NCI-H2227 (cell line): ENCODE results near the gene TOM1L2.

Experiments
- DNase-seq: peaks from one replicate; lab custom pipeline; 2025; ENCODE audit not compliant: unreplicated experiment; lab: John Stamatoyannopoulos, UW

TOM1L2 gene

GRCh38 chr17:17972126-17972951, at the start of gene TOM1L2, which contains the start of gene DRC3:
TSS of gene TOM1L2 (minus strand) at chr17:17972400. CDS start at chr17:17972313, 87 bp downstream.
TSS of gene DRC3 (plus strand) at chr17:17972862. CDS start at chr17:17977599, 4,737 bp downstream.
- DNase-seq = peak; percentile 99

DNA sequence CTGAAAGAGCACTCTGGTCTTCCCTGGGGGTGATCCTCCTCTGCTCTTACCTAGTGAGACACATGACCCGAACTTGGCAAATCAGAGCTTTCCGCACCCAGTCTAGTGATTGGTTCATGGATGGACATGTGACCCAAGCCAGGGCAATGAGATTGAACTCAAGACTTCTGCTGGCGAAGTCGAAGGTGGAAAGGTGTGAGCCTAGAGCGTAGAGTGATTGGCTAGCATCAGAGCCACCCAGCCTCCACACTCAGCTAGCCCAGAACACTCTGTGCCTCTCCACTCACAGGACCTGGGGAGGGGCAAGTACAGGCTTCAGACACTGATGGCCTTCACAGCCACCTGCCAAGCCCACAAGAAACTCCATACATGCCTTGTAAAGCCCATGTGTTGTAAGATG, 49.2 kb upstream of the TOM1L2 start:
- no peak for DNase-seq

DNA sequence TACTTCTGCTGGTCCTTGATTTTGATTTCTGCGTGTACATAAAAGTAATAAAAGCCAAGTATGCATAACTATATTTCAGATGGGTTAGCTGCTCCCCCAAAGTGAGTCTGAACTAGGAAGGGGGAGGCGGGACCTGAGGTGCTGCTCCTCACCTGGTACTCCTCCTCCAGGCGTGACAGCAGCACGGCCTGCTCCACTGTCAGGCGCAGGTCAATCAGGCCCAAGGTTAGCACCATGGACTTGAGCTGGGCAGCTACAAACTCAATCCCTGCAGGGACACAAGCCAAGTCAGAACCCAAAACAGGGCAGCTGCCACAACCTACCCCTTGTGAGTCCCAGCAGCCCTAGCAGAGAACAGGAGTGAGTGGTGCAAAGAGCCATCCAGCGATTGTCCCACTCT, 48.8 kb upstream of the TOM1L2 start:
- DNase-seq = no peak

DNA sequence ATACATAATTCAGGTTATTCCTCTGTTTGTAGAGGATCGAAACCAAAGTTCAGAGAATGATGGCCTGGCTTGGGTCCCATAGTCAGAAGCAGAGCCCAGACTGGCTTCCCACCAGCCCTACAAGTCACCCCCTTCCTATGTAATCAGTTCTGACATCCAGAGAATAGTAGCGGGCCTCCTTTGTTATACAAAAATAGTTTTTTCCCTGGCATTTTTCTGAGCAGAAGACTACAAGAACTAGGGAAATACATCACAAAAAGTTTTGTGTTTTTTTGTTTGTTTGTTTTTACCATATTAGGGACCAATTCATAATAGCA, 47.6 kb upstream of the TOM1L2 start:
- no peak for DNase-seq

- no peak for DNase-seq
Measured at GRCh38 chr17:18018411-18018921, 46.3 kb upstream of the TOM1L2 start.

DNA sequence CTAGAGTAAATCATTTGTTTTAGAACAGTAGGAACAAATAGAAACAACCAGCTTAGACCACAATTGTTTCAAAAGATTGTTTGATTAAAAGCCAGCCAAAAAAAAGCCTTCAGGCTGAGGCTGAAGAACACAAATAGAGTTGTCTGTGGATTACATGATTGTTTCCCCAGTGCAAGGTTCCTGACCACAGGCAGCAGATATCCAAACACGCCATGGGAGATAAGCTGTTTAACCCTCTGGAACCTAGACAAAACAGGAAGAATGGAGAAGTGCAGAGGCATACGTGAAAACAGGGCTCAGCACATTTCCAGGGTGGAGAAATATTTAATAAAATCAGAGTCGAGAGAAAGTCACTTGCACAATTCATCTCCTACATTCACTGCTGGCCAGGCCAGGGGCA, 45.8 kb upstream of the TOM1L2 start:
- DNase-seq = no peak

DNA sequence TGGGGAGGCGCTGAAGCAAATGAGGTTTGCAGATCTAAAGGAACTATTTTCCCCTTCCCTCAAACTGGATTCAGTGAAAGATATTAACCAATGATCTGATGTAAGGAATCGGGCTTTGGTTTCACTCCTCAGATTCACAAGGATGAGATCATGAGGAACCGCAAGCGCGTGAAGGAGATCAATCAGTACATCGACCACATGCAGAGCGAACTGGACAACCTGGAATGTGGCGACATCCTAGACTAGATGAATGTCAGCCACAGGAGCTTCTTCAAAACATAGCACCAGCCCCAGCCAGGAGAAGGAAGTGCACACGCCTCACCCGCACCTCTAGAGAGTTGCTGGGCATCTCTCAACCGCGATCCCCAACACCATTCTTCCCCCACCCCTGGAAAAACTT, 44.2 kb upstream of the TOM1L2 start:
- DNase-seq = no peak

DNA sequence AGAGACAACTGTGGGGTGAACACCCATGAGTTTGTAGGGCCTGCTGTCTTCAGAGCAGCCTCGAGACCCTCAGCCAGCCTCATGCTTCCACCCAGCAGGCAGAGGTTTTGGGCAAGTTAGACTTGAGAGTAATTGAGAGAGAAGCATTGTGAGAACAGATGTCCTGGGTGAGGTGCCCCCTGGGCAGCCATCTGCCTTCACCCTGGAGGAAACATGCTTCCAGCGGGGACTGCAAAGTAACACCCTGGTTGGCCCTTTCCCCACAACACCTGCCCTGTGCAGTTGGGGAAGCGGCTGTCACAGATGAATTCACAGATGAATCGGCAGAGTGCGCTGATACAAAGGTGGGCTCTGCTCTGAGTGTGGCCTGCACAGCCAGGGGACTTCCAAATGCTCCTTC, 43.4 kb upstream of the TOM1L2 start:
- no peak for DNase-seq

GRCh38 chr17:18014006-18014405, 41.8 kb upstream of the TOM1L2 start:
- no peak for DNase-seq

GRCh38 chr17:18011286-18011685, 39.1 kb upstream of the TOM1L2 start:
- DNase-seq = no peak

DNA sequence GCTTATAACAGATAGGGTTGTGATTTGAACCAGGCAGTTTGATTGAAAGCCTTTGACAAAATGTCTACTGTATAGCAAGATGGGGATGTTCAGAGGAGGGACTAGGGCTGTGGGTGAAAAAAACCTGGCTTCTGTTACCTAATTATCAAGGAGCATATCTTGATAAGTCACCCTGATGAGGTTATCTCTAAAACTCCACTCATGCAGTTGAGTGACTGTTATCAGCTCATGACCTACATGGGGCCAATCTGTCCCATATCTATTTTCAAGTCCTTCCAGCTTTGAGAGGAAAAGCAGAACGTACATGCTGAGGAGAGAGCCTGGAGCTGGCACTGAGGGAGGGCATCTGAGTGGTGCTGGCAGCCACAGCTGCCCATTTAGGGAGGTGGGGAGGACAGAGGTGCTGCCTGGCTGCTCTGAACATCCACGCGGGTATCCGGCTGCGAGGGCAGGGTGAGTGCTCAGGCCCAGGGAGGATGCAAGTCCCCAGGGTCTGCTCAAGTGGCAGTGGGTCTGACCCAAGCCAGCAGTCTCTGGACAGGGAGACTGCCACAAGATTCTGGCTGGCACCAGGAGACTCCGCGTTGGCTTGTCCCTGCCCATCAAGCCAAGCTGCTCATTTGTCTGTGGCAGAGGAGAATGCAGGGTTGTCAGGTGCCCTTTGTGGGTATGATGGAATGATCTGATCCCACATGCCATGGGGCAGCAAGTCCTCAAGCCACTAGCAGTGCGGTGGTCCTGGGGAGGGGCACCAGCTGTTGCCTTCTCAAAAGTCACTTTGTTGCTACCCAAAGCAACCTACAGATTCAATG, 37.6 kb upstream of the TOM1L2 start:
- DNase-seq = no peak

DNA sequence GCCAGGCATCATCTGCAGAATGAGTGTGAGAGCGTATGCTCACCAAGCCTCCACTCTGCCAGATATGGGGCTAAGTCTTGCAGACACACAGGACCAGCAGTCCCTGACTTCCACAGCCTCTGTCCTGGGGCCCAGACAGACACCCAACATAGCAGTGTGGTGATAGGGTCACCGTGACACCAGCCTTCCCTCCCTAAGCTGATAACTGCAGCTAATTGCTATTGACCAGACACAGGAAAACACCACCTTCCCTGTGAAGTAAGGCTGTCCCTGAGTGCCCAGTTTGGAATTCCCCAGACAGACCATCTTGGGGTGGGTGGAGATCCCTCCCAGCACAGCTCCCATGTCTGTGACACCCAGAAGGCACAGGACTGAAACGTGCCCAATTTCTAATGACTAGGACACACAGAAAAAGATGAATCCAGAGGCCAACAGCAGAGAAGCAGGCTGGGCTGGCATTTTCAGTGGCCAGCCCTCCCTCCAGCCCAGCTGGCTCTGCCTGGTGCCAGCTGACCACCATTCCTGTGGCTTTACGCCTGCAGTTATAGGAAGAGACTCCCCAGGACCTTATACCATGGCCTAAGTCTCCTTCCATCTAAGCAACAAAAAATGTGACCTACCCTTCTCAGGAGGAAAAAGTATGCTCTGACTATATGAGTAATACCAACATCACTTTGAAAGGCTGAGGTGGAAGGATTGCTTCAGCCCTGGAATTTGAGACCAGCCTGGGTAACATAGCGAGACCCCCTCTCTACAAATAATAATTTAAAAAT, 36.5 kb upstream of the TOM1L2 start:
- DNase-seq = no peak

DNA sequence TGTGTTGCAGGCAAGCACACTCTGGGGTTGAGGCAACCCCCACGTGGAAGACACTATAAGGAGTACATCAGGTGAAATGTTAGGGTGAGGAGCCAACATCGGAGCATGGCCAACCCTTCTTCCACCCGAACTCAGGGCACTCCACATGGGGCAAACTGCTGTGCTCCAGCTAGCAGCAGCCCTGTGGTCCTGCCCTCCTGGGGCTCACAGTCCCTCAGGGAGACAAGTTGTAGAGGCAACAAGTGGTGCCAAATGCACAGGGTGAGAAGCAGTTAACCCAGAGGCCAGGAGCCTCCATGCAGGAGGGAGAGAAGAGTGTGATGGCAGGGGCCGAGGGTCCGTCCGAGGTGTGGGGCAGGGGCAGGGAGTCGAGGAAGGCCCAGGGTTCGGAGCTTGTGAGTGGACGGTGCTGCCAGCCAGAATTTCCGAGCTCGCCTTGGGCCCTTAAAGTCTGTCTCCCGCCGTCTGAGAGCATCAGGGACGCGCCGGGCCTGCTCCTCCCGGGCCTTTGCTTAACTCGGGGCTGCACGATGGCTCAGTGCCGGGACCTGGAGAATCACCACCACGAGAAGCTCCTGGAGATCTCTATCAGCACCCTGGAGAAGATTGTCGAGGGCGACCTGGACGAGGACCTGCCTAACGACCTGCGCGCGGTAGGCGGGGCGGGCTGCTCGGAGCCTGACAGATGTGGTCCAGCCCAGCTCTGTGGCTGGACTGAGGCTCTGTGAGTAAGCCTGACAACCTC, 34.5 kb upstream of the TOM1L2 start:
- no peak for DNase-seq

DNA sequence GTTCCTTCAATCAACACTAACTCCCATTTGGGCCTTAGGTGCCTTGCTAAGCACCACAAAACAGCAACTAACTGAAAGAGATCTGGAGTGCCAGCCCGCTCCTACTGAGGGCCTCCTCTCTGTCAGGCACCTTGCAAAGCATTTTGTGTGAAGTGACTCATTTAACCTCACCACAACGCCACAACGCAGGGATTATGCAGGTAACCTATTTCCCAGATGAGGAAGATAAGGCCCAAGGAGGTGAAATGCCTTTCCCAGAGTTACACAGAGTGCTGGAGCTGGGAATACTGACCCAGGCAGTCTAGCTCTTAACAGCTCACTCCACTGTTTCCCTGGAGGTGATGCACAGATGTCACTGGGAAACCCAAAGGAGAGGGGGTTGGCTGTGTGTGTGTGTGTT, 33.3 kb upstream of the TOM1L2 start:
- DNase-seq = no peak

DNA sequence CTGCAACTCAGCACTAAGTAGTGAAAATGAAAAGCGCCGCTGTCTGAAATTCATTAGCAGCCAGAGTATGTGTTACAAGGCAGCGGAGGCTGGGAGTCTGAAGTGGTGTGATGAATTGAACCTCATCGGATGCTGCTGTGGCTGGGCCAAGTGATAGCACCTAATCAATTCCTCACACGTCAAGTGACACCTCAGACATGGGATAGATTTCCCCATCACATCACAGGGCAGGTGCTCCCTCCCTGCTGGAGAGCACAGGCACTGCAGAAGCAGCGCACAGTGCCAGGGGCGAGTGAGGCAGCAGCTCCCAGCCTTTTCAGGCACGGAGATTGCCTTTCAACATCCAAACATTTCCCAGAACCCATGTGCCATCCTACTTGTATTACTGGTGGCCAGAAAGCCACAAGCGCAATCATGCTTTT, 32.7 kb upstream of the TOM1L2 start:
- no peak for DNase-seq

DNA sequence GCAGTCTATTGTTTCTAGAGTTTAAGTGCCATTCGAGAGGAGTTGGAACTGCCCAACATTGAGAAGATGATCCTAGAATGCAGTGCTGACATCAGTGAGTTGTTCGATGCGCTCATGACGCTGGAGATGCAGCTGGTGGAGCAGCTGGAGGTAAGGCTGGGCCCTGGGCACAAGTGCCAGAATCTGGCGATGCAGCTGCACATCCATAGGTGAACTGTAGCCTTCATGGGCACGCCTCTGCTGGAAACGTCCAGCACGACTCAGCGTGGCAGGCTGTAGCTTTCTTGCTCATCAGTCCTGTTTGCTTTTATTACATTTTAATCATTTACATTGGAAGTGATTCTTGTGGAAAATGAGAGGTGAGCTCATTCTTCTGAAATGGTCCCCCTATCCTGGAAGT, 32.1 kb upstream of the TOM1L2 start:
- peak; percentile 8 for DNase-seq

GRCh38 chr17:18002171-18002570, 30.0 kb upstream of the TOM1L2 start:
- no peak for DNase-seq

- DNase-seq = no peak
Measured at GRCh38 chr17:18000030-18000408, 27.8 kb upstream of the TOM1L2 start.

- DNase-seq = peak; percentile 23
Measured at GRCh38 chr17:17999364-18000029, 27.3 kb upstream of the TOM1L2 start.

- DNase-seq = no peak
Measured at GRCh38 chr17:17998934-17999333, 26.7 kb upstream of the TOM1L2 start.
